ENCODE data around the gene TMEM191C.
"Not testable (repeated sequence)": the region's sequence is repeated elsewhere in the genome, so short reads cannot be mapped to it uniquely, and the experiment has no call there.

The TMEM191C gene

GRCh38 chr22:21446128-21446826 lies 20.9 kb upstream of the TMEM191C start:
- DNase-seq (ENCODE audit: low read depth): no peak

GRCh38 chr22:21446827-21447690 lies 20.1 kb upstream of the TMEM191C start:
- no peak for DNase-seq (ENCODE audit: low read depth)

DNA sequence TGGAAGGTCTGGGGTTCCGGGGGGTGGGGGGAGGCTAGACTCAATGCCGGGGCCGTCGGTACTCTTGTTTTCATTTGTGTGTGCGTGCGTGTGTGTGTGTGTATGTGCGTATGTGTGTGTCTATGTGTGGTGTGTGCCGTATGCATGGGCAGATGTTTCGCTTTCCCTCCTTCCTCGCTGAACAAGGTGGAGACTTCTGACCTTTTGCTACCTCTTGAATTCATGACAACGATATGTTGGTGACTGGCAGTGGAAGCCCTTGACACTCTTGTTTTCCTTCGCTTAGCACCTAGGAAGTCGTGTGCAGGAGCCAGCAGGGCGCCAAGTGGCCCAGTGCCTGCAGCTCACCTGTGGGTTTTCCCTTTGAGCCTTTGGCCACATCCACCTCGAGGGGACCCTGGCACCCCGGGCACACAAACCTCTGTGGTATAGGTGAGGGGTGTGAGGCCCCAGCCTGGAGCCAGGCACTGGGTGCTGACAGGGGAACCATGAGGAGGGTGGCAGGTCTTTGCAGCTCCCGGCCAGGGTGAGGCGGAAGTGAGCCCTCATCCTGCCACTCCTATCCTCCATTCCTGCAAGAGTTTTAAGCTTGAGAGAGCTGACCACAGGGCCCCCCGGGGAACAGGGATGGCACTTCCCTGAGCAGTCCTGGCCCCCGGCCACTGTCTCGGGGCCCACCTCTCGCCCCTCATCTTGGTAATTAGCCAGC lies 19.3 kb upstream of the TMEM191C start:
- no peak for DNase-seq (ENCODE audit: low read depth)

DNA sequence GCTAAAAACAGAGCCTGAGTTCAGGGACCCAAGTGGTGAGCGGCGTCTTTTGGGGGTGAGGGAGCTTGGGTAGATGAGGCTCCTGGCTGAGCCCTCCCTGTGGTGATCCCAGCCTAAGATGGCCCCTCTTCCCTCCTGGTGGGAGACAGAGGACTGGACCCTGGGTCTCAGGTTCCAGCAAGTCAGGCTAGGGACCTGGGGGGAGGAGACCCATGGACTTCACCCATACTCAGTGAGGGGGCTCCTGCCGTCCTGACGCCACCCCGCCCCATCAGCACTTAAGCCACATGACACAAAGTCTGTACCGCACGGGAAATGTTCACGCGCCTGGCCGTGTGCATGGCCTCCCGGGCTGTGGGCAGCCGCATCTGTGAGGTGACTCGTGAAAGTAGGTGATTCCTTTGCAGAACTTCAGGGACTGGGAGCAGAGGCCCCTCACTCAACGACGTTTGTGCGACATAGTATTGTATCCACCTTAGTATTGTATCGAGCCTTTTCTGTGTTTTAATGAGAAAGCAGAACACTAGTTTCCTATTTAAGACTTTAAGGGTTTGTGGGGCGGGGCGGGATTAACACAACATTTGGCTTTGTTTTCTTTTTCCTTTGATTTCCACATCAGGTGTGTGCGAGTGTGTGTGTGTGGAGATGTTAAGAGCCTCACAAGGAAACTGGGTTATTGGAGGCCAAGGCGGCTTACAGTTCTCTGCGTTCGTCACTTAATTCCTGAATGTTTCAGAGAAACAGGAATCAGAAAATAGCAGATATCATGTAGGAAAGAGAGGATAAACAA lies 18.4 kb upstream of the TMEM191C start:
- no peak for DNase-seq (ENCODE audit: low read depth)

- no peak for DNase-seq (ENCODE audit: low read depth)
Observed at GRCh38 chr22:21449531-21450319, 17.5 kb upstream of the TMEM191C start.

- no peak for DNase-seq (ENCODE audit: low read depth)
Observed at GRCh38 chr22:21450320-21450831, 16.8 kb upstream of the TMEM191C start.

DNA sequence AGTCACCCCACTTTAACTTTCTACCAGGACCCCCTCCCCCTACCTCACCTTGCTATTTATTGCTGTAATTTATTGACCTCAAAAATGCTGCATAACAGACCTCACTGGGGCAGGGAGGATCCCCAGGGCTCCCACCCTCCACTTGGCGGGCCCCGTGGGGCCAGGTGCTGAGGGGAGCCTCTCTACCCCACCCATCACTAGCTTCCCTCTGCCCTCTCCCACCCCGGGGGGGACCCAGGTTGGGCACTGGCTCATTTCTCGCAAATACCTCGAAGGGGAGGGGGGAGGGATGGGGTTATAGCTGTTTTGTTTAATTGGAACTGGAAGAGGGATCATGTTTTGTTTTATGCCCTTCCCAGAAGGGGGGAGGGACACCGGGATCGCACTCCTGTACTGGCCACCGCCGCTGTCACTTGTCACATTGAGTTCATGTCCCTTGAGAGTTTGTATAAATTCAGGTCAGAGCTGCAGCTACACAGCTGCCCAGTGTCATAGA lies 16.3 kb upstream of the TMEM191C start:
- DNase-seq (ENCODE audit: low read depth): no peak

- DNase-seq (ENCODE audit: low read depth): no peak
Observed at GRCh38 chr22:21451545-21452520, 15.4 kb upstream of the TMEM191C start.

DNA sequence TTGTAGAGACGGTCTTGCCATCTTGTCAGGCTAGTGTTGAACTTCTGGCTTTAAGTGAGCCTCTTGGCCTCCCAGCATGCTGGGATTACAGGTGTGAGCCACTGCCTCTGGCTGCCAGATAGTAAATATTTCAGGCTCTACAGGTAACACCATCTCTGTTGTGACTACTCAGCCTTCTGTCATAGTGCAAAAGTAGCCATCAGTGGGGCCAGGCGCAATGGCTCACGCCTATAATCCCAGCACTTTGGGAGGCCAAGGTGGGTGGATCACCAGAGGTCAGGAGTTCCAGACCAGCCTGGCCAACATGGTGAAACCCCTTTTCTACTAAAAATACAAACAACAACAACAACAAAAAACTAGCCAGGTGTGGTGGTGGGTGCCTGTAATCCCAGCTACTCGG lies 14.5 kb upstream of the TMEM191C start:
- not testable (repeated sequence) for DNase-seq (ENCODE audit: low read depth)

DNA sequence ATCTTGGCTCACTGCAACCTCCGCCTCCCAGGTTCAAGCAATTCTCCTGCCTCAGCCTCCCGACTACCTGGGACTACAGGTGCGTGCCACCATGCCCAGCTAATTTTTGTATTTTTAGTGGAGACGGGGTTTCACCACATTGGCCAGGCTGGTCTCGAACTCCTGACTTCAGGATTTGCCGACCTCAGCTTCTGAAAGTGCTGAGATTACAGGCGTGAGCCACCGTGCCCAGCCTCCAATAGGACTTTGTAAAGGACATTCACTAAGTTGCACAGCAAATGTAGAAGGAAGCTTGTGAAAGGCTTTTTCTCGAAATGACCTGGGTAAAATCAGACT lies 12.2 kb upstream of the TMEM191C start:
- DNase-seq (ENCODE audit: low read depth): not testable (repeated sequence)

DNA sequence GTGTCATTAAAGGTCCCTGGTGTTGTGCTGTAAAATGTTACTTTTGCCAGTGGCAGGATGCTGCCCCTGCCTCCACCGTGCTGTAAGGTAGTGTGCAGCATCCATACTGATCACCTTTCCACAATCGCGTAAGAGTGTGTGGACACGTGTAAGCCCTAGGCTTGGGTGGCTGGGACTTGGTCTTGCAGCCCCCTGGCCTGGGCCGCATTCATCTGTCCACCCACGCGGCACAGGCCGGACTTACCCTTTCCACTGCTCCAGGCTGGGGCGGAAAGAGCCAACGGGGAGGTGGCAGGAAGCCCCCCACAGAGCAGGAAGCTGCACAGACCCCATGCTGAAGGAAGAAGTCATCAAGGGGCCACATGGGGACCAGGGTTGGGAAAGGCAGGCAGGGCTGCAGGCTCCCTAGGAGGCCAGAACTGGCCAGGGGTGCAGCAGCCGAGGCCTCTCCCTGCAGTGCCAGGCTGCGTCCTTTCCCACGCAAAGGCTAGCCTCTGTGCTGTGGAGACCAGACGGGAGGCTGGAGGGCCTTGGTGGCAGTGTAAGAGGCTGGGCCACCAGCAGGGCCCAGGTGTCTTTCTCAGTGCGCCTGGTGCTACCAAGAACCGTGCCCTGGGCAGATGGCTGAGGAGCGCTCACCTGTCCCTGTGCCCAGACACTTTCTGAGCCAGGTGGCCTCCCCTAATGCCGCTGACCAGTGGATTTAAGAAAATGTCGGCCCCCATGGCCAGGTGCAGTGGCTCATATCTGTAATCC lies 11.7 kb upstream of the TMEM191C start:
- no peak for DNase-seq (ENCODE audit: low read depth)

- DNase-seq (ENCODE audit: low read depth): no peak
Observed at GRCh38 chr22:21457023-21457787, 10.0 kb upstream of the TMEM191C start.

- DNase-seq (ENCODE audit: low read depth): not testable (repeated sequence)
Observed at GRCh38 chr22:21462672-21463071, 4.5 kb upstream of the TMEM191C start.

- peak; percentile 90 for DNase-seq (ENCODE audit: low read depth)
Observed at GRCh38 chr22:21468194-21469096, 1.3 kb downstream of the TMEM191C start.

GRCh38 chr22:21469097-21469994 lies 2.2 kb downstream of the TMEM191C start:
- DNase-seq (ENCODE audit: low read depth): not testable (repeated sequence)

- not testable (repeated sequence) for DNase-seq (ENCODE audit: low read depth)
Observed at GRCh38 chr22:21472984-21473383, 5.8 kb downstream of the TMEM191C start.
